Measurements from ENCODE around the gene CTBP1.

Gene CTBP1

GRCh38 chr4:1223841-1224809, 24.8 kb downstream of the CTBP1 start:
- intact Hi-C loops (cut with micrococcal nuclease) = no loop called here
- no peak overlapping the region for H3K4me3 Mint-ChIP-seq
- H3K27me3 Mint-ChIP-seq = no peaks in the 10 kb centered on the region
- peaks cover 99% of the 10 kb centered on the region for H3K36me3 Mint-ChIP-seq (ENCODE audit: low read depth)
- no peak overlapping the region for H3K27ac Mint-ChIP-seq
- H3K4me1 Mint-ChIP-seq (ENCODE audit: low read depth) = peaks cover 51% of the 10 kb centered on the region
- H3K9me3 Mint-ChIP-seq = no peaks in the 10 kb centered on the region

GRCh38 chr4:1222938-1223690, 25.8 kb downstream of the CTBP1 start:
- H3K36me3 Mint-ChIP-seq (ENCODE audit: low read depth) = peaks cover 95% of the 10 kb centered on the region

GRCh38 chr4:1222036-1222789, 26.7 kb downstream of the CTBP1 start:
- Mint-ChIP-seq H3K4me1 (ENCODE audit: low read depth) (peaks cover 52% of the 10 kb centered on the region), H3K36me3 (ENCODE audit: low read depth) (peaks cover 95% of the 10 kb centered on the region)

More at GRCh38 chr4:1222938-1223690, 25.8 kb downstream of the CTBP1 start:
- Mint-ChIP-seq H3K4me1 (ENCODE audit: low read depth) (peaks cover 52% of the 10 kb centered on the region), H3K9me3 (no peaks in the 10 kb centered on the region), H3K27ac (no peak overlapping the region), H3K4me3 (no peak overlapping the region), H3K27me3 (no peaks in the 10 kb centered on the region)
- intact Hi-C loops (cut with micrococcal nuclease) = no loop called here

GRCh38 chr4:1221155-1221870, 27.6 kb downstream of the CTBP1 start:
- Mint-ChIP-seq H3K27me3 (no peaks in the 10 kb centered on the region), H3K27ac (no peak overlapping the region), H3K4me3 (no peak overlapping the region), H3K4me1 (ENCODE audit: low read depth) (peaks cover 52% of the 10 kb centered on the region), H3K9me3 (no peaks in the 10 kb centered on the region), H3K36me3 (ENCODE audit: low read depth) (peaks cover 95% of the 10 kb centered on the region)
- intact Hi-C loops (cut with micrococcal nuclease) = no loop called here

More at GRCh38 chr4:1222036-1222789, 26.7 kb downstream of the CTBP1 start:
- H3K27ac Mint-ChIP-seq = no peak overlapping the region
- no peaks in the 10 kb centered on the region for H3K27me3 Mint-ChIP-seq
- H3K9me3 Mint-ChIP-seq = no peaks in the 10 kb centered on the region
- intact Hi-C loops (cut with micrococcal nuclease) = no loop called here
- no peak overlapping the region for H3K4me3 Mint-ChIP-seq

GRCh38 chr4:1220566-1220965, 28.4 kb downstream of the CTBP1 start:
- intact Hi-C loops (cut with micrococcal nuclease) = no loop called here
- no peak overlapping the region for H3K27ac Mint-ChIP-seq
- peaks cover 95% of the 10 kb centered on the region for H3K36me3 Mint-ChIP-seq (ENCODE audit: low read depth)
- H3K9me3 Mint-ChIP-seq = no peaks in the 10 kb centered on the region
- H3K27me3 Mint-ChIP-seq = no peaks in the 10 kb centered on the region
- peaks cover 53% of the 10 kb centered on the region for H3K4me1 Mint-ChIP-seq (ENCODE audit: low read depth)
- no peak overlapping the region for H3K4me3 Mint-ChIP-seq

DNA sequence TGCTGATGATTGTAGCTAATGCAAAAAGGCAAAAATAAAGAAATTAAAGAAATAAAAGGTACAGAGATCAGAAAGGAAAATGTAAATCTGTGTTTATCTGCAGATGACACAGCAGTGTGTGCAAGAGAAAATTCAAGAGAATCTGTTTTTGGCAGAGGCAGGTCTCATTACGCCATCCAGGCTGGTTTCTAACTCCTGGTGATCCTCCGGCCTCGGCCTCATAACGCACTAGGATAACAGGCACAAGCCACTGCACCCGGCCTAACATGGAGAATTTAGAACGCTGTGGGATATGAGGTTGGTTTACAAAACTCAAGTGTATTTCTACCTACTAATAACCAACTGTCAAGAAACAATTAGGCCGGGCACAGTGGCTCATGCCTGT, 29.4 kb downstream of the CTBP1 start:
- no peaks in the 10 kb centered on the region for H3K9me3 Mint-ChIP-seq
- H3K27me3 Mint-ChIP-seq = no peaks in the 10 kb centered on the region
- peaks cover 95% of the 10 kb centered on the region for H3K36me3 Mint-ChIP-seq (ENCODE audit: low read depth)
- H3K4me3 Mint-ChIP-seq = no peak overlapping the region
- intact Hi-C loops (cut with micrococcal nuclease) = loop anchor here (5.0 kb wide), 1 partner anchor 52 kb away; no protein-coding TSS in a partner anchor
- peak overlapping the region; percentile 43 for H3K27ac Mint-ChIP-seq
- H3K4me1 Mint-ChIP-seq (ENCODE audit: low read depth) = peaks cover 53% of the 10 kb centered on the region

GRCh38 chr4:1218634-1219565, 30.0 kb downstream of the CTBP1 start:
- Mint-ChIP-seq H3K36me3 (ENCODE audit: low read depth) (peaks cover 95% of the 10 kb centered on the region), H3K27me3 (no peaks in the 10 kb centered on the region), H3K9me3 (no peaks in the 10 kb centered on the region), H3K27ac (peak overlapping the region; percentile 63), H3K4me3 (peak overlapping the region; percentile 34), H3K4me1 (ENCODE audit: low read depth) (peaks cover 53% of the 10 kb centered on the region)
- intact Hi-C loops (cut with micrococcal nuclease) = loop anchor here (5.0 kb wide), 1 partner anchor 52 kb away; no protein-coding TSS in a partner anchor

DNA sequence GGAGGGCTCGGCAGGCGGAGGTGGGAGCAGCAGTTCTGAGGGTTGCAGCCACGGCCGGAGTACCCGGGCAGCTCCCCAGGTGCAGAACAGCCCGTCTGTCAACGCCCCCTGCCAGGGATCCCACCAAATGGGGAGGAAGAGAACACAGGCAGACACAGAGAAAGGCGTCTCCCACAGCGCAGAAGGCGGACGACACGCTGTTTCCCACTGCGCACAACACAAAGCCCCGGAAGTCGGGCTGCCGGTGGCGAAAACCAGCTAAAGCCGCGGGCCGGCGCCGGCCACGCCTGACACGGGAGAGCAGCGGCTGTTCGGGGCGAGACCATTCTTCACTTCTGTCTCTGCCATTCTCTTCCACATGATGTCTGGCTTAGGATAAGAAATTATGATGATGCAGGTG, 31.6 kb downstream of the CTBP1 start:
- H3K9me3 Mint-ChIP-seq = no peaks in the 10 kb centered on the region
- H3K4me1 Mint-ChIP-seq (ENCODE audit: low read depth) = peaks cover 53% of the 10 kb centered on the region
- peaks cover 95% of the 10 kb centered on the region for H3K36me3 Mint-ChIP-seq (ENCODE audit: low read depth)
- peak overlapping the region; percentile 63 for H3K27ac Mint-ChIP-seq
- intact Hi-C loops (cut with micrococcal nuclease) = loop anchor here (5.0 kb wide), 1 partner anchor 50 kb away; no protein-coding TSS in a partner anchor
- no peaks in the 10 kb centered on the region for H3K27me3 Mint-ChIP-seq
- no peak overlapping the region for H3K4me3 Mint-ChIP-seq

GRCh38 chr4:1216869-1217294, 32.0 kb downstream of the CTBP1 start:
- peaks cover 52% of the 10 kb centered on the region for H3K4me1 Mint-ChIP-seq (ENCODE audit: low read depth)
- peaks cover 95% of the 10 kb centered on the region for H3K36me3 Mint-ChIP-seq (ENCODE audit: low read depth)
- intact Hi-C loops (cut with micrococcal nuclease) = loop anchor here (5.0 kb wide), 1 partner anchor 50 kb away; no protein-coding TSS in a partner anchor
- H3K27ac Mint-ChIP-seq = peak overlapping the region; percentile 19
- H3K9me3 Mint-ChIP-seq = no peaks in the 10 kb centered on the region
- no peaks in the 10 kb centered on the region for H3K27me3 Mint-ChIP-seq
- H3K4me3 Mint-ChIP-seq = peak overlapping the region; percentile 7

GRCh38 chr4:1216076-1216614, 32.8 kb downstream of the CTBP1 start:
- Mint-ChIP-seq H3K4me3 (no peak overlapping the region), H3K36me3 (ENCODE audit: low read depth) (peaks cover 95% of the 10 kb centered on the region), H3K27me3 (no peaks in the 10 kb centered on the region), H3K27ac (no peak overlapping the region), H3K4me1 (ENCODE audit: low read depth) (peaks cover 46% of the 10 kb centered on the region), H3K9me3 (no peaks in the 10 kb centered on the region)
- intact Hi-C loops (cut with micrococcal nuclease) = loop anchor here (5.0 kb wide), 1 partner anchor 49 kb away; no protein-coding TSS in a partner anchor

DNA sequence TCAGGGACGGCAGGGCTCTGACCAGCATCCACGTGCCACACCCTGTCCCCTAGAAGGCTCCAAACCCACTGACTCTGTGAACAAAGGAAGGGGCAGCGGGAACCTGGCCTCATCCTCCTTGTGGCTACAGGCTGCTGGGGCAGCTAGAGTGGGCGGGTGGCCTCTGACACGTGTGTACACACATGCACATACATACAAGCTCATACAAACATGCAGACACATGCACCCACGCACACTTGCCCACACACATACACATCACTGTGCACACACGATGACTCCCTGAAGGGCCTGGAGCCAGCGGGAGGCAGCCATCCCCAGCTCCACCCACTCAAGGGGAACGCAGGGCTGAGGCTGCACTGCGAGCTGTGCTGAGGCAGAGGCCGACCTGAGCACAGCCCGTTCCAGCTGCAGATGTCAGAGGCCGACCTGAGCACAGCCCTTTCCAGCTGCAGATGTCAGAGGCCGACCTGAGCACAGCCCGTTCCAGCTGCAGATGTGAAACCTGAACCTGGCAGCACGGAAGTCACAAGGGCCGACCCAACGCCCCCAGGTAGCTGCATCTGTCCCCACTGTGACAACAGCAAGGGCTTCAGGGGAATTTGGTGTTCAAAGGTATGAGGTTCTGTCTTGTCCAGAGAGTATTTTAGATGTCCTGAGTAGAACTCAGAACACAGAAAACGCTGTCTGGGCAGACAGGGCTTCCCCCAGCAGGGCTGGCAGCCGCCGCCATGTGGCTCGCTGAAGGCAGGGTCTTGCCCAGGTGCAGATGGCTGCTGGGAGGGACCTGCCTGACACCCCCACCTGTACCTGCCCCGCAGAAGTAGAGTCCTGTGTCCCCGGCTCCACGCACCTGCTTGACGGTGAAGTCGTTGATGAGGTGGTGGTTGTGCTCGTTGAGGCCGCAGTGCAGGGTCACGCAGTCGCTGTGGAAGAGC, 33.5 kb downstream of the CTBP1 start:
- Mint-ChIP-seq H3K36me3 (ENCODE audit: low read depth) (peaks cover 95% of the 10 kb centered on the region), H3K27ac (no peak overlapping the region), H3K27me3 (no peaks in the 10 kb centered on the region), H3K4me3 (no peak overlapping the region), H3K4me1 (ENCODE audit: low read depth) (peaks cover 39% of the 10 kb centered on the region), H3K9me3 (no peaks in the 10 kb centered on the region)
- intact Hi-C loops (cut with micrococcal nuclease) = loop anchor here (5.0 kb wide), 1 partner anchor 48 kb away; no protein-coding TSS in a partner anchor

Data from dendritic cell treated with granulocyte-macrophage colony-stimulating factor and Interleukin-4, amounts not matched to agents 40 ng/mL and 50 ng/mL, for 4 days (primary cell).